Type B pancreatic cell (in vitro differentiated cells): ENCODE results near the gene MLLT3. TPM values are rescaled to one million over a fixed set of nuclear protein-coding genes. Genes with fewer than 3 reads are reported as not detected.

Experiments
- DNase-seq: peaks from one replicate; pipeline ENCODE4 v3.0.0; 2021; ENCODE audit warnings: mixed read lengths; ENCODE audit not compliant: unreplicated experiment; ENCODE audit errors: extremely low spot score
- H3K27ac Mint-ChIP-seq: 2 replicates; pipeline ENCODE4 v1.8.0; 2021; ENCODE audit warnings: mild to moderate bottlenecking, mixed read lengths
- H3K27me3 Mint-ChIP-seq: 2 replicates; pipeline ENCODE4 v1.8.0; 2021; ENCODE audit warnings: mixed read lengths
- H3K36me3 Mint-ChIP-seq: 2 replicates; pipeline ENCODE4 v1.8.0; 2021; ENCODE audit warnings: mixed read lengths
- H3K4me1 Mint-ChIP-seq: one replicate; pipeline ENCODE4 v1.8.0; 2021; ENCODE audit warnings: mixed read lengths; ENCODE audit not compliant: unreplicated experiment
- H3K4me3 Mint-ChIP-seq: 2 replicates; pipeline ENCODE4 v1.8.0; 2021; ENCODE audit warnings: mild to moderate bottlenecking, mixed read lengths
- H3K9me3 Mint-ChIP-seq: 2 replicates; pipeline ENCODE4 v1.8.0; 2021; ENCODE audit warnings: mixed read lengths
- total RNA-seq: library from RNA; stranded (reverse); gene quantifications from 2 replicates; pipeline ENCODE4 v1.2.1, GENCODE V29; 2021; ENCODE audit warnings: low replicate concordance
- TF ChIP-seq, protein P1 (sequence below): fragments of 200-600 bp; sonication (generic); conservative IDR thresholded peaks from 2 replicates; pipeline ENCODE4 v1.5.0; 2021; ENCODE audit warnings: antibody characterized with exemption, mild to moderate bottlenecking

Gene MLLT3
- total RNA-seq, 1 donor from 2014 or later, result 44.2 TPM

GRCh38 chr9:20488691-20489090 lies 133.6 kb downstream of the MLLT3 start:
- Mint-ChIP-seq H3K4me3 (no peak overlapping the region), H3K4me1 (peaks cover 8% of the 10 kb centered on the region), H3K9me3 (no peaks in the 10 kb centered on the region), H3K27ac (no peak overlapping the region), H3K27me3 (no peaks in the 10 kb centered on the region), H3K36me3 (peaks cover 5% of the 10 kb centered on the region)
- TF ChIP-seq, protein P1, sequence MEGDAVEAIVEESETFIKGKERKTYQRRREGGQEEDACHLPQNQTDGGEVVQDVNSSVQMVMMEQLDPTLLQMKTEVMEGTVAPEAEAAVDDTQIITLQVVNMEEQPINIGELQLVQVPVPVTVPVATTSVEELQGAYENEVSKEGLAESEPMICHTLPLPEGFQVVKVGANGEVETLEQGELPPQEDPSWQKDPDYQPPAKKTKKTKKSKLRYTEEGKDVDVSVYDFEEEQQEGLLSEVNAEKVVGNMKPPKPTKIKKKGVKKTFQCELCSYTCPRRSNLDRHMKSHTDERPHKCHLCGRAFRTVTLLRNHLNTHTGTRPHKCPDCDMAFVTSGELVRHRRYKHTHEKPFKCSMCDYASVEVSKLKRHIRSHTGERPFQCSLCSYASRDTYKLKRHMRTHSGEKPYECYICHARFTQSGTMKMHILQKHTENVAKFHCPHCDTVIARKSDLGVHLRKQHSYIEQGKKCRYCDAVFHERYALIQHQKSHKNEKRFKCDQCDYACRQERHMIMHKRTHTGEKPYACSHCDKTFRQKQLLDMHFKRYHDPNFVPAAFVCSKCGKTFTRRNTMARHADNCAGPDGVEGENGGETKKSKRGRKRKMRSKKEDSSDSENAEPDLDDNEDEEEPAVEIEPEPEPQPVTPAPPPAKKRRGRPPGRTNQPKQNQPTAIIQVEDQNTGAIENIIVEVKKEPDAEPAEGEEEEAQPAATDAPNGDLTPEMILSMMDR, result no peak
- no peak for DNase-seq

DNA sequence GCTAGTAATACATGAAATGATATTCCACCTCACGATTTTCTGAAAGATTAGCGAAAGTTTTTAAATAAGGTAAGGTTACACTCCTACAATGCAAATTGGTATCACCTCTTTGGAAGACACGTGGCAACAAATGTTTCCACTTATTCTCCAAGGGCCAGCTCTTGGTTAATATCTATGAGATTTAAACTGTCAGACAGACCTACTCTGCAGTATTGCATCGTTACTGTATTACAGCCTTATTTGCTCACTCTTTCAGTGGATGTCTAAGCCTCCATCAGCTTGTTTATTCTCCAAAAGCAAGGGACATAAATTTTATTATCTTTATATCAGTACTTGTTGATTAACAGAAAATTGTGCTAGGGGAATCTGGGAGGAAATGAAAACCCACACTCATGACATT lies 135.7 kb downstream of the MLLT3 start:
- Mint-ChIP-seq H3K4me1 (peaks cover 8% of the 10 kb centered on the region), H3K4me3 (no peak overlapping the region), H3K36me3 (peaks cover 8% of the 10 kb centered on the region), H3K27ac (no peak overlapping the region), H3K27me3 (no peaks in the 10 kb centered on the region), H3K9me3 (no peaks in the 10 kb centered on the region)
- TF ChIP-seq, protein P1, result no peak
- no peak for DNase-seq

DNA sequence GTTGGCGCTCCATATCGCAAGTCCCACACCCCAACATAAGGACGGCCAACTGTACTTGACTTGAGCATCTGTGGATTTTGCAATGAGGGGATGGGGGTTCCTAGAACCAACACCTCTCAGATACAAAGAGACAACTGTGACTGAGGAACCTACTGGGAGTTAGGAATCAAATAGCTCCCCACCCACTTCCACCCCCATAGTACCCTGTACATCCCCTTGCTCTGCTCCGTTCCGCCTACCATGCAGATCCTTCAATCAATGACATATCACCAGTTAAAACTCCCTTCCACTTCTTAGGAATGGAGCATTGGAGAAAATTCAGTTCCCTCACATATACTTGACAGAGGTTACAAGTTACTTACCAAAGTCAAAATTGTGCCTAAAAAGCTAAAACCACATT lies 140.9 kb downstream of the MLLT3 start:
- DNase-seq, result no peak
- no peak overlapping the region for H3K27ac Mint-ChIP-seq
- TF ChIP-seq, protein P1, result no peak
- no peak overlapping the region for H3K4me3 Mint-ChIP-seq
- peaks cover 28% of the 10 kb centered on the region for H3K4me1 Mint-ChIP-seq
- no peaks in the 10 kb centered on the region for H3K27me3 Mint-ChIP-seq
- peaks cover 8% of the 10 kb centered on the region for H3K36me3 Mint-ChIP-seq
- H3K9me3 Mint-ChIP-seq, result peaks cover 6% of the 10 kb centered on the region

DNA sequence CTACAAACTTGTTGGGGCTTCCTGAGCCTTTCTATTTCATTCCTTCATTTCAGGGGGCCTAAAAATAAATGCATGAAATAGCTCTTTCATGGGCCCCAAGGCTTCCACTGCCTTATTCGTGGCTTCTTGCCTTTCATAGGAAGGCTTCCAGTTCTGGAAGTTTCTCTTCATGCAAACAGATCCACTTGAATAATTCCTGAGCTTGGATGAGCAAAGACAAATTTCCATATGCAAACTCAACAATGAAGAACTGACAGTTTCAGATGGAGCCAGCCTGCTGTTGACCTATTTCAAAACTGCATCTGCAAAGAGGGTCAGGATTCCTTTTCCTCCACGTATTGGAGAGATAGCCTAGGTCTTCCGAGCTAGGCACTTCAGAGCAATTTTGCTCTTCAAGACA lies 142.1 kb downstream of the MLLT3 start:
- DNase-seq, result no peak
- Mint-ChIP-seq H3K36me3 (peaks cover 8% of the 10 kb centered on the region), H3K4me3 (no peak overlapping the region), H3K27ac (no peak overlapping the region), H3K9me3 (peaks cover 6% of the 10 kb centered on the region), H3K4me1 (peaks cover 26% of the 10 kb centered on the region), H3K27me3 (no peaks in the 10 kb centered on the region)
- TF ChIP-seq, protein P1, result no peak

DNA sequence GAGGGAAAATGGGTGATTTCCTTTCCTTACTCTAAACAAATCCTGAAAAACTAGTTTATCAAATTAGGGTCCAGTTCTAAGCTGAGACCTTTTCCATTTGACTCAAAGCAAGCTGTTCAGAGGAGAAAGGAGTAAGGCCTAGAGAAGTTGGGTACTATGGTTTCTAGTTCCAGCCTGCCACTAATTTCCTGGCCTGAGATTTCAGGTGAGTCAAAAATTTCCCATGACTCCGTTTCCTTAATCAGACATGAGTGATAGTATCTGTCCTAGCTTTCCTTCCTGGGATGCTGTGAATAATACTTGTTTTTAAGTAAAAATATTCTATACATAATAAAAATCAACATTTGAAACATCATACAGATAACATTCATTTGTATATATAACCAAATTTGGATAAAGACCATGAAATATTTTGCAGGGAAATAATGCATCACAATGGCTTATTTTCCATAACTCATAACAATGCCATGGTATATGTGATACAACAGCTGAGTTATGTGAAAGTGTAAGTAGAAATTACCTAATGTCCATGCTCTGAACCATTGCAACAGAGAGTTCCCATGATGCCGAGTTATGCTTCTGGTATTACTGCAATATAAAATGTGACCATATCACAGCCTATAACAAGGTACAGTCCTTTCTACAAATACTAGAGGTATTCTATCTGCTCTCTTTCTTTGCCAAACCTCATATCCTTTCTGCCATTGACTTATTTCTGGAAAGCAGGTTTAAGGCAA lies 142.7 kb downstream of the MLLT3 start:
- DNase-seq, result no peak
- Mint-ChIP-seq H3K27me3 (no peaks in the 10 kb centered on the region), H3K27ac (peak overlapping the region; percentile 54), H3K4me1 (peaks cover 26% of the 10 kb centered on the region), H3K36me3 (peaks cover 7% of the 10 kb centered on the region), H3K4me3 (no peak overlapping the region), H3K9me3 (peaks cover 6% of the 10 kb centered on the region)
- TF ChIP-seq, protein P1, result no peak
